NCI-H1694 (cell line): ENCODE results near the gene GPR65.

Experiments used
- DNase-seq: peaks from one replicate; lab custom pipeline; 2025; lab: John Stamatoyannopoulos, UW

GPR65 gene

GRCh38 chr14:88039197-88039596, 34.3 kb downstream of the GPR65 start:
- no peak for DNase-seq

- no peak for DNase-seq
Measured at GRCh38 chr14:88040146-88040545, 35.2 kb downstream of the GPR65 start.

- DNase-seq = no peak
Measured at GRCh38 chr14:88043529-88044443, 38.9 kb downstream of the GPR65 start.

- no peak for DNase-seq
Measured at GRCh38 chr14:88044444-88044758, 39.5 kb downstream of the GPR65 start.

GRCh38 chr14:88044776-88045446, 40.0 kb downstream of the GPR65 start:
- DNase-seq = no peak

GRCh38 chr14:88045705-88046104, 40.8 kb downstream of the GPR65 start:
- DNase-seq = no peak

- no peak for DNase-seq
Measured at GRCh38 chr14:88048351-88048750, 43.4 kb downstream of the GPR65 start.

- DNase-seq = no peak
Measured at GRCh38 chr14:88049266-88049665, 44.3 kb downstream of the GPR65 start.

- no peak for DNase-seq
Measured at GRCh38 chr14:88049936-88050335, 45.0 kb downstream of the GPR65 start.

GRCh38 chr14:88060576-88060975, 55.6 kb downstream of the GPR65 start:
- DNase-seq = no peak

GRCh38 chr14:88063811-88064210, 58.9 kb downstream of the GPR65 start:
- no peak for DNase-seq
